Endothelial cell of umbilical vein (primary cell): ENCODE data around the gene ERAL1. TPM values are rescaled to one million over a fixed set of nuclear protein-coding genes. Genes with fewer than 3 reads are reported as not detected.

Experiments used
- BruUV-seq: library from RNA; stranded (reverse); fragments of 400-500 nt; replicated peaks from 2 replicates; lab custom pipeline; 2021; lab: Mats Ljungman, UMichigan
- CTCF ChIA-PET: fragments of 300-600, 350-600 bp; sonication (Branson Sonifier 250); formaldehyde crosslinking; loops from one replicate; lab custom pipeline; 2021; ENCODE audit warnings: antibody characterized with exemption, inconsistent platforms; lab: Charles Lee
- POLR2A ChIA-PET: fragments of 300-600, 350-600 bp; sonication (Branson Sonifier 250); formaldehyde crosslinking; loops from one replicate; lab custom pipeline; 2021; ENCODE audit warnings: antibody characterized with exemption, inconsistent platforms; lab: Charles Lee
- DNase-seq: peaks from one replicate; pipeline ENCODE4 v3.0.0-alpha.2; 2011; ENCODE audit warnings: low read depth, low spot score
- FAIRE-seq: peaks from 2 replicates; lab custom pipeline; 2011; peaks lifted over from hg19 to GRCh38; lab: Jason Lieb, UNC
- H2AFZ ChIP-seq: 2 replicates; pipeline ENCODE4 v1.6.0; 2012; ENCODE audit warnings: low read depth, low read length, control low read depth, inconsistent platforms
- H3K27ac ChIP-seq: 2 replicates; pipeline ENCODE4 v1.5.1; 2011; ENCODE audit warnings: low read depth, mild to moderate bottlenecking, control low read depth, low read length, moderate library complexity; ENCODE audit not compliant: insufficient read depth
- H3K27me3 ChIP-seq, 2 experiments: 2 replicates each; pipeline versions ENCODE4 v1.6.0 to v1.6.1; 2011; ENCODE audit warnings: low read length in 2 of 2, mixed read lengths in 1 of 2; ENCODE audit not compliant: control insufficient read depth in 2 of 2, insufficient read depth in 2 of 2
- H3K36me3 ChIP-seq, 2 experiments: 2 replicates in 1 of 2; 3 replicates in 1 of 2; pipeline ENCODE4 v1.5.1; 2011; ENCODE audit warnings: low read length in 2 of 2, mild to moderate bottlenecking in 1 of 2, moderate library complexity in 1 of 2; ENCODE audit not compliant: control insufficient read depth in 2 of 2, insufficient read depth in 2 of 2; ENCODE audit errors: extremely low read depth in 1 of 2
- H3K4me1 ChIP-seq: 3 replicates; pipeline ENCODE4 v1.5.1; 2011; ENCODE audit warnings: mild to moderate bottlenecking, low read length; ENCODE audit not compliant: control insufficient read depth, insufficient read depth; ENCODE audit errors: extremely low read depth
- H3K4me2 ChIP-seq: 2 replicates; pipeline ENCODE4 v1.6.1; 2011; ENCODE audit warnings: low read length, control low read depth, mixed read lengths; ENCODE audit not compliant: insufficient read depth
- H3K4me3 ChIP-seq, 3 experiments: fragments of 200-600 bp in 1 of 3; sonication (generic), shearing (Covaris generic) in 1 of 3; replicated peaks in 1 of 3; 2 replicates each; pipeline ENCODE4 v1.5.1; 2011 to 2016; ENCODE audit warnings: control low read depth in 3 of 3, low read length in 3 of 3, mild to moderate bottlenecking in 2 of 3, inconsistent platforms in 1 of 3, low read depth in 1 of 3, moderate library complexity in 1 of 3; ENCODE audit not compliant: insufficient read depth in 1 of 3
- H3K79me2 ChIP-seq: 2 replicates; pipeline ENCODE4 v1.6.0; 2012; ENCODE audit warnings: low read length, inconsistent platforms; ENCODE audit not compliant: control insufficient read depth, insufficient read depth
- H3K9ac ChIP-seq: replicated peaks from 2 replicates; pipeline ENCODE3; 2011; ENCODE audit warnings: low read length, control low read depth; ENCODE audit not compliant: insufficient read depth; ENCODE audit errors: extremely low read depth
- H3K9me1 ChIP-seq: replicated peaks from 3 replicates; pipeline ENCODE4 v1.6.0; 2011; ENCODE audit warnings: mild to moderate bottlenecking, low read length; ENCODE audit not compliant: control insufficient read depth, insufficient read depth; ENCODE audit errors: extremely low read depth
- H3K9me3 ChIP-seq: replicated peaks from 2 replicates; pipeline ENCODE4 v1.5.1; 2012; ENCODE audit warnings: low read length, inconsistent platforms; ENCODE audit not compliant: control insufficient read depth, insufficient read depth
- H4K20me1 ChIP-seq: replicated peaks from 2 replicates; pipeline ENCODE3; 2011; ENCODE audit warnings: mild to moderate bottlenecking, low read length; ENCODE audit not compliant: control insufficient read depth, insufficient read depth; ENCODE audit errors: extremely low read depth
- CTCF ChIP-seq, 2 donors: IDR thresholded peaks; 1 replicate in 1 of 2; 2 replicates in 1 of 2; pipeline ENCODE4 v1.5.1; 2011; ENCODE audit warnings: low read length in 2 of 2, mild to moderate bottlenecking in 2 of 2, moderate library complexity in 2 of 2, control low read depth in 1 of 2, inconsistent platforms in 1 of 2, low read depth in 1 of 2; ENCODE audit not compliant: insufficient read depth in 1 of 2; ENCODE audit errors: extremely low read depth in 1 of 2
- FOS ChIP-seq: IDR thresholded peaks from 2 replicates; pipeline ENCODE4 v1.6.1; 2011; ENCODE audit warnings: mild to moderate bottlenecking, low read length, moderate library complexity, borderline replicate concordance; ENCODE audit not compliant: insufficient read depth
- GATA2 ChIP-seq: IDR thresholded peaks from 2 replicates; pipeline ENCODE4 v1.7.0; 2011; ENCODE audit warnings: low read depth, mild to moderate bottlenecking, moderate library complexity, mixed read lengths, low read length; ENCODE audit not compliant: insufficient read length, insufficient read depth
- JUN ChIP-seq: IDR thresholded peaks from 2 replicates; pipeline ENCODE4 v1.6.1; 2011; ENCODE audit warnings: borderline replicate concordance, low read depth; ENCODE audit not compliant: insufficient read length, insufficient read depth
- MAX ChIP-seq: IDR thresholded peaks from 2 replicates; pipeline ENCODE4 v1.6.1; 2011; ENCODE audit not compliant: insufficient read depth, insufficient read length
- MYC ChIP-seq: IDR thresholded peaks from one replicate; pipeline ENCODE4 v1.6.1; 2011; ENCODE audit warnings: mild to moderate bottlenecking, low read depth, low read length
- POLR2A ChIP-seq: IDR thresholded peaks from 2 replicates; pipeline ENCODE4 v1.6.1; 2012; ENCODE audit warnings: low read depth, mild to moderate bottlenecking, control low read depth, low read length
- POLR2AphosphoS5 ChIP-seq: IDR thresholded peaks from 2 replicates; pipeline ENCODE4 v1.6.1; 2012; ENCODE audit warnings: low read depth, mild to moderate bottlenecking, control low read depth, low read length, moderate library complexity; ENCODE audit not compliant: insufficient read depth
- dilution Hi-C: fragments of 300-500 bp; cut with MboI; formaldehyde crosslinking; loops from one replicate; pipeline ENCODE4 v1.15.0; 2019; ENCODE audit warnings: low sequenced_read_pairs; ENCODE audit not compliant: extremely low pct_ligation_motif_present
- intact Hi-C: fragments of 100-400 bp; cut with micrococcal nuclease; formaldehyde crosslinking; loops from one replicate; pipeline ENCODE4 v1.10.0; 2022
- polyA plus RNA-seq, 4 experiments: library from polyadenylated mRNA; depleted of rRNA in 3 of 4; stranded (reverse) in 3 of 4; unstranded in 1 of 4; fragments of >200 nt; gene quantifications; 2 replicates each; pipeline versions ENCODE4 v1.2.1 to v1.2.3, GENCODE V29; 2011 to 2012; ENCODE audit warnings: missing spikeins in 1 of 4
- total RNA-seq: library from RNA; stranded (reverse); gene quantifications from 2 replicates; pipeline ENCODE4 v1.2.3, GENCODE V29; 2021

Gene ERAL1
- total and polyA plus RNA-seq, 2 donors (not counting 3 experiments of a cell fraction or from before 2014, with no cell fraction given), result 58.0 to 86.6 TPM

GRCh38 chr17:28827672-28828071 lies 27.1 kb upstream of the ERAL1 start:
- intact Hi-C loops, result no loop called here
- no peak overlapping the region for H3K9ac ChIP-seq
- H2AFZ ChIP-seq, result no peak overlapping the region
- H3K4me1 ChIP-seq, result no peaks in the 10 kb centered on the region
- FAIRE-seq, result no peak
- ChIA-PET POLR2A (interaction anchor here (1.1 kb wide), 1 partner anchor 17 kb away, joined by 3 read pairs; no protein-coding TSS in a partner anchor), CTCF (interaction anchor here (0.6 to 2.9 kb wide), 2 partner anchors 25 to 64 kb away, joined by 3 to 21 read pairs; no protein-coding TSS in a partner anchor)
- no peak overlapping the region for H3K4me3 ChIP-seq
- TF ChIP-seq MAX (no peak), CTCF (IDR thresholded peaks at IDR 0.05; ENCODE audit: extremely low read depth in 1 of 2, insufficient read depth in 1 of 2, low read depth in 1 of 2, low read length in 2 of 2) (no peak)
- BruUV-seq, result no TSS peak
- no peaks in the 10 kb centered on the region for H3K36me3 ChIP-seq
- H3K9me3 ChIP-seq, result no peaks in the 10 kb centered on the region
- H3K79me2 ChIP-seq, result peaks cover 45% of the 10 kb centered on the region
- dilution Hi-C loops, result no loop called here
- no peaks in the 10 kb centered on the region for H3K9me1 ChIP-seq
- no peaks in the 10 kb centered on the region for H3K27me3 ChIP-seq
- no peak overlapping the region for H3K4me2 ChIP-seq
- H4K20me1 ChIP-seq, result peaks cover 6% of the 10 kb centered on the region
- DNase-seq, result no peak
- H3K27ac ChIP-seq, result no peak overlapping the region

- TF ChIP-seq JUN (no peak), CTCF (IDR thresholded peaks at IDR 0.05; ENCODE audit: extremely low read depth in 1 of 2, insufficient read depth in 1 of 2, low read depth in 1 of 2, low read length in 2 of 2) (no peak), FOS (no peak), POLR2AphosphoS5 (no peak), GATA2 (no peak), MYC (no peak), MAX (no peak), POLR2A (no peak)
- dilution Hi-C loops (no loop called here), intact Hi-C loops (no loop called here)
- Histone ChIP-seq H3K36me3 (no peaks in the 10 kb centered on the region), H3K4me3 (no peak overlapping the region), H3K4me1 (no peaks in the 10 kb centered on the region), H2AFZ (no peak overlapping the region), H3K27me3 (no peaks in the 10 kb centered on the region), H3K4me2 (no peak overlapping the region), H3K9ac (no peak overlapping the region), H3K27ac (no peak overlapping the region), H3K9me3 (no peaks in the 10 kb centered on the region), H3K79me2 (peaks cover 42% of the 10 kb centered on the region), H3K9me1 (no peaks in the 10 kb centered on the region), H4K20me1 (peaks cover 6% of the 10 kb centered on the region)
- ChIA-PET CTCF (interaction anchor here (0.9 to 2.9 kb wide), 2 partner anchors 20 to 65 kb away, joined by 3 to 21 read pairs; no protein-coding TSS in a partner anchor), POLR2A (interaction anchor here (1.1 kb wide), 1 partner anchor 18 kb away, joined by 3 read pairs; no protein-coding TSS in a partner anchor)
- BruUV-seq, result no TSS peak
- DNase-seq (no peak), FAIRE-seq (no peak)
Observed at GRCh38 chr17:28828294-28829040, 26.3 kb upstream of the ERAL1 start.
